Retinal pigment epithelial cell (primary cell): ENCODE data around the gene DCAF7.

ENCODE experiments used
- DNase-seq: peaks from one replicate; pipeline ENCODE4 v3.0.0-alpha.2; 2010; ENCODE audit warnings: low read depth
- H3K4me3 ChIP-seq: 2 replicates; pipeline ENCODE4 v1.5.1; 2011; ENCODE audit warnings: mild to moderate bottlenecking, low read length, control low read depth, moderate library complexity
- TF ChIP-seq, protein P1 (sequence below): conservative IDR thresholded peaks from 2 replicates; pipeline ENCODE4 v1.5.1; 2011; ENCODE audit warnings: low read depth, low read length, control low read depth, inconsistent platforms

Gene DCAF7

DNA sequence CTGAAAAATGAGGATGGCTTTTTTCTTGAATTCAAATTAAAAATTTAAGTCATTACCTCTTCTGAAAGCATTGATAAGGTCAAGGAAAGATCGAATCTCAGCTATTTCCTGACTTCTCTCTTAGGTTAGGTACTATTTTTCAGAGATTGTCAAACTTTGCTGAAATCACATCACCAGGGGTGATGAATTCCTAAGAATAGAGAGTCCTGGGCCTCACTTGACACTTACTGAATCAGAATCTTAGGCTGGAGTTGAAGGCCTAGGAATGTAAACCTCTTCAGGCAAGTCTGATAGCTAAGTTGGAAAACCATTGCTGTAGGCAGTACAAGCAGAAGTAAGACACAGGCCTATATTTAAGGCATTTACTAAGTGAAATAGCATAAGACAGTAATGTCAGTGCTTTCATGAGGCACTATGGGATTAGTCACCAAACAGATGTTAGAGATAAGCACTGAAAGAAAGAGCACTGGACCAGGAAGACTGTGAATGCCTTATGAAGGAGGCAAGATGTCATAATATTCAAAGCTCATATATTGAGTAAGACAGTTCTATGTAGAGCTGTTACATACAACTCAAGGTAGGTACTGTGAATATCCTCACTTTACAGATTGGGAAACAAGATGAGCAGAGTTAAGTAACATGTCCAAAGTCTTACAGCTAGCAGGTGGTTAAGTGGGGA, 21.5 kb downstream of the DCAF7 start:
- no peak for DNase-seq
- TF ChIP-seq, protein P1, sequence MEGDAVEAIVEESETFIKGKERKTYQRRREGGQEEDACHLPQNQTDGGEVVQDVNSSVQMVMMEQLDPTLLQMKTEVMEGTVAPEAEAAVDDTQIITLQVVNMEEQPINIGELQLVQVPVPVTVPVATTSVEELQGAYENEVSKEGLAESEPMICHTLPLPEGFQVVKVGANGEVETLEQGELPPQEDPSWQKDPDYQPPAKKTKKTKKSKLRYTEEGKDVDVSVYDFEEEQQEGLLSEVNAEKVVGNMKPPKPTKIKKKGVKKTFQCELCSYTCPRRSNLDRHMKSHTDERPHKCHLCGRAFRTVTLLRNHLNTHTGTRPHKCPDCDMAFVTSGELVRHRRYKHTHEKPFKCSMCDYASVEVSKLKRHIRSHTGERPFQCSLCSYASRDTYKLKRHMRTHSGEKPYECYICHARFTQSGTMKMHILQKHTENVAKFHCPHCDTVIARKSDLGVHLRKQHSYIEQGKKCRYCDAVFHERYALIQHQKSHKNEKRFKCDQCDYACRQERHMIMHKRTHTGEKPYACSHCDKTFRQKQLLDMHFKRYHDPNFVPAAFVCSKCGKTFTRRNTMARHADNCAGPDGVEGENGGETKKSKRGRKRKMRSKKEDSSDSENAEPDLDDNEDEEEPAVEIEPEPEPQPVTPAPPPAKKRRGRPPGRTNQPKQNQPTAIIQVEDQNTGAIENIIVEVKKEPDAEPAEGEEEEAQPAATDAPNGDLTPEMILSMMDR = no peak
- no peak overlapping the region for H3K4me3 ChIP-seq

DNA sequence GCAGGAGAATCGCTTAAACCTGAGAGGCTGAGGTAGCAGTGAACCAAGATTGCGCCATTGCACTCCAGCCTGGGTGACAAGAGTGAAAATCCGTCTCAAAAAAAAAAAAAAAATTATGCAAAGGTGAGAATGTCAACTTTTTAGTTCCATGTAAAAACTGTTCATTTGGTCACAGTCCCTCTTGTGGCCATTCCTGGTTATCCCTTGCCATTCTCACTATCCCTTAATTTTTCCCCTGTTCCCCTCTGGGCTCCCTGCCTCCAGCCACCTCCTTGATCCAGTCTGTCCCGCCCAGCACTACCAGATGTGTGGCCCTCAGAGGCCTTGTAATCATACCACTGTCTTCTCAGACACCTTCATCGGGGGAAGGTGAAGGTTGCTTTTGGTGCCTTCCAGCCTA, 23.4 kb downstream of the DCAF7 start:
- no peak overlapping the region for H3K4me3 ChIP-seq
- TF ChIP-seq, protein P1 = peak; percentile 42
- DNase-seq = no peak

DNA sequence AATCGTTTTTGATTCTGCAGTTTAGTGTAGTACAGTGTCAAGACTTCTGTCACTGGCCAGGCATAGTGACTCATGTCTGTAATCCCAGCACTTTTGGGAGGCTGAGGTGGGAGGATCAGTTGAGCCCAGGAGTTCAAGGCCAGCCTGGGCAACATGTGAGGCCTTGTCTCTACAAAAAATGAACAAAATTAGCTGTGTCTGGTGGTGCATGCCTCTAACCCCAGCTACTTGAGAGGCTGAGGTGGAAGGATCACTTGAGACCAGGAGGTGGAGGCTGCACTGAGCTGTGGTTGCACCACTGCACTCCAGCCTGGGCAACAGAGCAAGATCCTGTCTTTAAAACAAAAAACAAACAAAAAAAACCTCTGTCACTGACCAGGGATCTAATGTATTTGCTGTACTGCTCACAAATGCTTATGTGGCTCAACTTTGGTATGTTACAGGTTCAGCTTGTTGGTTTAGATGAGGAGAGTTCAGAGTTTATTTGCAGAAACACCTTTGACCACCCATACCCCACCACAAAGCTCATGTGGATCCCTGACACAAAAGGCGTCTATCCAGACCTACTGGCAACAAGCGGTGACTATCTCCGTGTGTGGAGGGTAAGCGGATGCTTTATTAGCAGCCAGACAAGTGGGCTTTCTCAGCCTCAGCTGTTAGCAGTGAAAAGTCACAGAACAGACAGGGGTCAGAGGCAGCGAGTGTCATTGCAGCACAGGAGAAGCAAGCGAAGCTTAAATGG, 27.9 kb downstream of the DCAF7 start:
- TF ChIP-seq, protein P1 = no peak
- DNase-seq = no peak

DNA sequence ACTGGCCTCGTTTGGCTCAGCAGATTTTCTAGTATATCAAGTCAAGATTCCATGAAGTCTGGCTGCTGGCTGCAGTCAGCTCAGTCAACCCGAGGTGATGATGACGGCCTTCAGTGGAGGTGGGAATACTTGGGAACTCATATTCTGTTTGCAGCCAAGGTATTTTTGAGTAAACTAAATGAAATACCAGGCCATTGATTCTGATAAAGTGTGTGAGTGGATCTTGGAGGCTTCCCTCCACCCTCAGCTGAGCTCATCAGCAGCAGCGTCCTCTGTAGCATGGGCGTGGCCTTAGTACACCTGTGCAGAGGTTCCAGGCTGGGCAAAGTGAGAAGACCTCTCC, 28.5 kb downstream of the DCAF7 start:
- TF ChIP-seq, protein P1 = no peak
- DNase-seq = no peak
- H3K4me3 ChIP-seq = no peak overlapping the region

More for the DNA sequence above, 27.9 kb downstream of the DCAF7 start:
- no peak overlapping the region for H3K4me3 ChIP-seq

DNA sequence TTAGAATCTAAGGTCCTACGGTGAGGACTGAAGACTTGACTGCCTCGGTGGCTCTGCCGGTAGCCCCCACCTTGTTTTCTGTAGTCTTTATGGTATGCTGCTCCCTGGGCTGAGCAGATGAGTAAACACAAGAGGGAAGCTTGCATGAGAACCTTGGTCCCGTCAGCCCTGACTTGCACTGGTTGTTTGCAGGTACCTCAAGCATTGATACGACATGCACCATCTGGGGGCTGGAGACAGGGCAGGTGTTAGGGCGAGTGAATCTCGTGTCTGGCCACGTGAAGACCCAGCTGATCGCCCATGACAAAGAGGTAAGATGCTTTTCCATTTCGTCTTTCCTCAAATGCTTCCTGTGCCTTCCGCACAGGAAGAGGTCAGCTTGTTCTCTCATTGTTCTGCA, 29.4 kb downstream of the DCAF7 start:
- no peak overlapping the region for H3K4me3 ChIP-seq
- TF ChIP-seq, protein P1 = no peak
- DNase-seq = no peak

DNA sequence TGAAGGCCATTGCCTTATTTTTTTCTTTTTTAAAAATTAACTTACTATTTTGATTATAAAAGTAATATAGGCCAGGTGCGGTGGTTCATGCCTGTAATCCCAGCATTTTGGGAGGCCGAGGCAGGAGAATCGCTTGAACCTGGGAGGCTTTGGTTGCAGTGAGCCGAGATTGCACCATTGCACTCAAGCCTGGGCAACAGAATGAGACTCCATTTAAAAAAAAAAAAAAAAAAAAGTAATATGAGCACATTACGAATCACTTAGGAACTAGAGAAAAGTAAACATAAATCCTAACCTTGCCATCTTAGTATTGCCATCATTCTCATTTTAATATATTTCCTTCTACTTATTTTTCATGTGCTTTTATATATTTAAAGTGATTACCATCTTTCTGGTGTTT, 37.5 kb downstream of the DCAF7 start:
- TF ChIP-seq, protein P1 = no peak
- no peak for DNase-seq

DNA sequence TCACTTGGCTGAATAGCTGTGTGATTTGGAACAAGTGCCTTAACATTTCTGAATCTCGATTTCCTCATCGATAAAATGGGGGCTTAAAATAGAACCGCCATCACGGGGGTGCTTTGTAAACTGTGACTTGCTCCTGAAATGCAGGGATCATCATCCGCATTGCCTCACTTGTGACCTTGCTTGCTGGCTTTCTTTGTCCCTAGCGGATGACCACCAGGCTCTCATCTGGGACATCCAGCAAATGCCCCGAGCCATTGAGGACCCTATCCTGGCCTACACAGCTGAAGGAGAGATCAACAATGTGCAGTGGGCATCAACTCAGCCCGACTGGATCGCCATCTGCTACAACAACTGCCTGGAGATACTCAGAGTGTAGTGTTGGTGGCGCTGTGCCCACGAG, 38.5 kb downstream of the DCAF7 start:
- no peak overlapping the region for H3K4me3 ChIP-seq
- TF ChIP-seq, protein P1 = no peak
- DNase-seq = no peak

More for the DNA sequence above, 37.5 kb downstream of the DCAF7 start:
- no peak overlapping the region for H3K4me3 ChIP-seq
